GM10266 (cell line): ENCODE measurements around the gene ADAMTS19.
A peak's percentile ranks its signal among the peaks of the same experiment; 100 is the strongest.

Experiments used
- DNase-seq: peaks from one replicate; pipeline ENCODE4 v3.0.0; 2012; ENCODE audit errors: extremely low spot score
- CTCF ChIP-seq: IDR thresholded peaks from 2 replicates; pipeline ENCODE4 v1.5.1; 2012; ENCODE audit warnings: mild to moderate bottlenecking, low read depth; ENCODE audit not compliant: control insufficient read depth, insufficient read depth; ENCODE audit errors: missing control alignments

ADAMTS19 gene

GRCh38 chr5:129766798-129767197 lies 306.7 kb downstream of the ADAMTS19 start:
- no peak for TF ChIP-seq CTCF
- no peak for DNase-seq

GRCh38 chr5:129767927-129768380 lies 307.9 kb downstream of the ADAMTS19 start:
- TF ChIP-seq CTCF, result peak; percentile 80
- peak; percentile 57 for DNase-seq

GRCh38 chr5:129768735-129769134 lies 308.6 kb downstream of the ADAMTS19 start:
- TF ChIP-seq CTCF, result no peak
- no peak for DNase-seq

GRCh38 chr5:129770024-129770820 lies 310.1 kb downstream of the ADAMTS19 start:
- DNase-seq, result no peak
- no peak for TF ChIP-seq CTCF

- TF ChIP-seq CTCF, result peak; percentile 64
- peak; percentile 26 for DNase-seq
These were observed 311.1 kb downstream of the ADAMTS19 start for GRCh38 chr5:129771058-129771838.

GRCh38 chr5:129773376-129773775 lies 313.3 kb downstream of the ADAMTS19 start:
- TF ChIP-seq CTCF, result no peak
- DNase-seq, result no peak

- TF ChIP-seq CTCF, result no peak
- no peak for DNase-seq
These were observed 321.5 kb downstream of the ADAMTS19 start for GRCh38 chr5:129781594-129781993.
